SH-SY5Y (cell line): ENCODE results near the gene HSP90AB1.

Experiments used
- GATA2 ChIP-seq: IDR thresholded peaks from 2 replicates; pipeline ENCODE4 v1.6.1; 2011; ENCODE audit warnings: mild to moderate bottlenecking, low read depth, low read length
- GATA3 ChIP-seq: IDR thresholded peaks from 2 replicates; pipeline ENCODE4 v1.6.1; 2011; ENCODE audit warnings: low read depth, mild to moderate bottlenecking, low read length, moderate library complexity

DNA sequence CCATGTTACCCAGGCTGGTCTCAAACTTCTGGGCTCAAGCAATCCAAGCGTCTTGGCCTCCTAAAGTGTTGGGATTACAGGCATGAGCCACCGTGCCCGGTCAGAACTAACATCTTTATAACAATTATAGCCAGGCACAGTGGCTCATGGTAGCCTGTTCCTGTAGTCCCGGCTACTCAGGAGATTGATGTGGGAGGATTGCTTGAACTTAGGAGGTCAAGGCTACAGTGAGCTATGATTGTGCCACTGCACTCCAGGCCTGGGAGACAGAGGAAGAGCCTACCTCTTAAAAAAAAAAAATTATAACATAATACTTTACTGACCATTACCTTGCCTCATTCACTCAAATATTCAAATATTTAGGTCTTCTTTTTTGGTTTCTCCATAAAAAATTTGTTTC is 47.0 kb upstream of the HSP90AB1 start:
- TF ChIP-seq GATA2 (no peak), GATA3 (no peak)
